GM19452 (cell line): Measurements from ENCODE around the gene BLACAT1.

Experiments used
- ATAC-seq: cut with Tn5 transposase; IDR thresholded peaks from one replicate; pipeline ENCODE4 v1.9.1; 2021; ENCODE audit not compliant: unreplicated experiment

BLACAT1 gene

DNA sequence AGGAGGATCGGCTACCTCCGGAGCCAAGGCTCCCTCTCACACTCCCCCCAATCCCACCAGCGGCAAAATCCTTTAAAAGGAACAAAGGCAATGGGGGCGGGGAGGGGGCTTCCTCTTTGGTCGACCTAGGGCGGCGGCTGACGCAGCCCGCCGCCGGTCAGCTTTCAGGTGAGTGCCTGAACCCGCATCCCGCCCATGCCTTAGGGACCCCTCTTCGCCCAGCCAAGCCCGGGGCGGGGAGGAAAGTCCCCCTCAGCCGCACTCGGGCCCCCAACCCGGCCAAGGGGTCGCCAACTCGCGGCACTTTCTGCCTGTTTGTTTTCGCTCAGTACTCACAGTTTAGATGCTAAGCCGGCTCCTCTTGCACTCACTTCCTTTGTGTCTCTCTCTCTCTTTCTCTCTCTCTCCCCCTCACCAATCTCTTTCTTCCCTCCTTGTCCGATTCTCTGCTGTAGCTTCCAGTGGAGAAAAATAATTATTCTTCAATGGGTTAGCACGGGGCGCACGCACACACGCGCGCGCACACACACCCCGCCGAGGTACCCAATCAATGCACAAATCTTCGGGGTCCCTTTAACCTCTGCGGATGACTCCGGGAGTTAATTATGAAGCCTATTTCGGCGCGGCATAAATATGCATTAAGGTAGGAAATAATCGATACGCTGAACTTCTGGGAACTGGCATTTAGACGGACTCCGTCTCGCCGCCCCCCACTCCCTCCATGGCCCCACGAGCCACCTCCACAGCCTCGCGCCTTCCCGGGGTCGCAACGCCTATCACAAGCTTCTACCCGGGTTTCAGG lies at the start of gene BLACAT1:
Gene BLACAT1, minus strand, starts transcription at position 465 of the 802 bp plus-strand sequence.
- no peak for ATAC-seq

DNA sequence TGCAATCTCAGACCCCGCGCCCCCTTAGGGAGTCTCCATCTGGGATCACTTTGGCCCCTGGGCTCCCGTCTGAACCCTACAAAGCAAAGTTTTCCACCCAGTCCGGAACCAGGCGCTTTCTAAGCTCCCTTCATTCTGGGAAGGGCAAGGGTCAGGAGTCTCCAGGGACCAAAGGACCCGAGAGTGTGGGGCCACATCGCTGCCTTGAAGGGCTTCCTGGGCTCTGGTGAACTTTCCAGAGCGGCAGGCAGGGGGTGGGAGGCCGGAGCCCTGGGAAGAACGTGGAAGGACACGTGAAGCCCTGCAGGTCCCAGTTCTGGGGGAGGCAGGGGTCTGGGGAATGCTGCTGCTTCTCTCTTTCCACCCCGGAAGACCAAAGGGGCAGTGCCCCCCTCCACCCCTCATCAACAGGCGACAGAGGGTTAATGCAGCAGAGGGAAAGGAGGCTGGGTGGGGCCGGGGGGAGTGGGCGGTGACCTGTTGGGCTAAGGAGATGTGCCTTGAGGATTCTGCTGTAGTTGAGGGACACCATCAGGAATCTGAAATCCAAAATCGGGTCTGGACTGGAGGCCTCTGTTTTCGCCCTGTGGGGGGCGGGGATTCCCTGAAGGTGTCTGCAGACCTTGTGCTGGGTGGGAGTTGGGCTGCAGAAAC lies 49.4 kb upstream of the BLACAT1 start:
- ATAC-seq: no peak

DNA sequence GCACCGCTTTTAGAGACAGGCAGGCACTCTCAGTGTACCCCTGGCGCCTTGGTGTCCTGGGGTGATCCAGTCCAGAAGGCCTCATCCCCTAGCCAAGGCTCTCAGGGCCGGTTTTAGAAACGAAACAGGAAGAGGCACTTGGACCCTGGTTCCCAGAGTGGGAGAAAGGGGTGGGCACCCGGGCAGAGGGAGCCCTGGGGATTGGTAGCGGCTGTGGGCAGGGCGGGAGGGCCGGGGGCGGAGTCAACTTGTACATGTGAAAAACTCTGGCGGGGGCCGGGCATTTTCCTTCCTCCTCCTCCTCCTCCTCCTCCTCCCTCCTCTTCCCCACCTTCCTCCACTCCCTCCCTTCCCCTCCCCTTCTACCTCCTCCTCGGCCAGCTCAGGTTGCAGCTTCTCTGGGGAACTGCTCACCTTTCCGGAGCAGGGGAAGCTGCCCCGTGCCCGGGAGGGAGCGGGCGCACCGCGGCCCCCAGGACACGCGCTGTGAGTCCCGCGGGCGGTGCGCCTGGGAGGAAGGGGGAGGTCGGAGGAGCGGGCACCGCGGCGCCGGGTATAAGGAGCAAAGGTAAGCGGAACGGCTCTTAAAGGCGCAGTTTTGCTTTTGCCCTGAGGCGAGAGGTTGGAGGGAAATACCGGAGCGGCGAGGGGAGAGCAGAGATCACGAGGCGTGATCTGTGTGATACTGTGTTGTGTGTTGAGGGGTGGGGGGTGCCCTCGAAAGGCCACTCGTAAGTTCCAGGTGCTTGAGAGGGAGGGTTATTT lies 48.6 kb upstream of the BLACAT1 start, which contains the start of gene CDK18:
Gene CDK18, plus strand, starts transcription at position 359 of the 765 bp plus-strand sequence. CDS start 18,499 bp downstream, outside the sequence.
- no peak for ATAC-seq

DNA sequence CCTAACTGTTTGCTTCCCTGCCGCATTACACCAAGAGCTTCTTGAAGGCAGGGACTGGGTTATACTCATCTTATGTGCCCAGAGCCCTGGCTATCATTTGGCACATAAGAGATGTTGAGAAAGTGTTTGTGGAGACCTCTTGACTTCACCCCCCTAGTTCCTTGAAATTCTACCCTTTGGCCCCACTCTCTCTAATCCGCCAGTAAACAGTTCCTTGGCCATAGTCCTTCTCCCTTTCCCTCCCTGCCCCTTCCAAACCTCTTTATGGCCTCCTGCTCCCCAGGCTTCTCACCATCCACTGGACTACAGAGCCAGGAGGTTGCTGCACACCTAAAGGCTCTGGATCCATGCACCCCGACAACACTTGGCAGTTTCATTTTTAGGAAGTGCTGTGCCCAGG lies 47.1 kb upstream of the BLACAT1 start:
- ATAC-seq: no peak

DNA sequence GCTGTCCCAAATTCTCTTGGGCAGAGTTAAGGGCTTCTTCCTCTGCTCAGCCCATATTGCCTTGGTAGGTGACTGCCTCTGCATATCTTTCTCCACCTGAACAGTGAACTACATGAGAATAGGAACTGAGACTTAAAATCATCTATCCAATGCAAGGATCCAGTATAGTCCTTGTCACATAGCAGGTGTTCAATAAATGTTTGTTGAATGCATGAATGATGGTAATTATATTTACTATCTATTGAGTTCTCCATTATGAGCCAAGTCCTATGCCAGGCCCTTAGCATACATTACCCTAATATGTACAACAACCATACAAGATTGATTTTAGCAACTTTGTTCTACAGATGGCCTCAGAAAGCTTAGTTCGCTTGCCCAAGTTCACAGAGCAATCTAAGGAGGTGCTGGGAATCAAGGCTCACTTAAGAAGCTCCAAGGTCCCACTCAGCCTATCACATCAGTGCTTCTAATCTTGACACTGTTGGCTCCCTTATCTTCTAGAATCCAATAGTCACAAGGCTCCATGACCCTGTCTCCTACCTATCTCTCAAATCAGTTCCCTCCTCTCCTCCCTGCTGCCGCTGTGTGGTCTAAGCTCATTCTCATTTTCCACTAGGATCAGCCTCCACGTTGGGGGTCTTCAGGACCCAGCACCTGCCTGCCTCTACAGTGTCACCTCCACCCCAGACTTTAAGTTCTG lies 46.4 kb upstream of the BLACAT1 start:
- no peak for ATAC-seq

DNA sequence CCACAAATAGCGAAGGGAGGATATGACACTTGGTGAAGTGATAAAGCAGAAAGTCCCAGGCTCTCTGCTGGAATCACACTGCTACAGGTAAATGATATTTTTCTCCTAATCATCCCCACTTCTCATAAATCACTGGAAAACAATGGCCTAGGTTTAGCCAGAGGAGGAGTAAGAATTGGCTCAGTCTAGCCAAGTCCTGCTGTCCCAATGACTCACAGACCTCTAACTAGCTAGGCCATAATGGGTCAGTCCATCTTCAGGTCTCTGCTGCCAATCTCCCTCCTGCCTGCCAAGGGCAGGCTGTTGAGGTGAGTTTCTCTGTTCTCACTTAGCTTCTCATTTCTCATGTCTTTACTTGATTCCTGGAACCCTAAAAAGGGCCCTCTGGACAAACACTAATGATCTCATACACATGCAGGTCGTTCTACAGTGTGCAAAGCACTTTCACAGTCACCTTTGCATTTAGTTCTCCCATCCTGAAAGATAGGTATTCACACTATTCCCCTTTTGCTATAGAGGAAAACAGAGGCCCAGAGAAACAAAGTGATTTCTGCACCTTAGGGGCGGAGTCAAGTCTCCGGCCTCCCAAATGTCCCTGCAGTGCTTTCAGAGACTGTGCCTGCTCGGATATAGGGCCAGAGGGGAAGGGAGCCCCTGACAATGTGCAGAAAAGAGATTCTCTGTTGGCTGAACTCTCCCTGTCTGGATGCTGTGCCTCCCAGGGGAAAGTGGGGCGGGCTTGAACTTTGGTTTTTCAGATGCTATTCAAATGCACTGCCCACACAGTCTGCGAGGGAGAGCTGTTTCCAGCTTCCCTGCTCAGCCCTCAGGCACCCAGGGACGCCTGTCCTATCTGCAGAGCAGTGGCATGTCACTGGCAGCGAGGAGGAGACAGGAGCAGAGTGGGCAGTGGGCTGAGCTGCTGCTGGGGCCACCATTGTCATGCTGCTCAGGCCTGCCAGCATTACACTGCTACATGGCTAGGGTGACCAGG lies 44.7 kb upstream of the BLACAT1 start:
- ATAC-seq: no peak

DNA sequence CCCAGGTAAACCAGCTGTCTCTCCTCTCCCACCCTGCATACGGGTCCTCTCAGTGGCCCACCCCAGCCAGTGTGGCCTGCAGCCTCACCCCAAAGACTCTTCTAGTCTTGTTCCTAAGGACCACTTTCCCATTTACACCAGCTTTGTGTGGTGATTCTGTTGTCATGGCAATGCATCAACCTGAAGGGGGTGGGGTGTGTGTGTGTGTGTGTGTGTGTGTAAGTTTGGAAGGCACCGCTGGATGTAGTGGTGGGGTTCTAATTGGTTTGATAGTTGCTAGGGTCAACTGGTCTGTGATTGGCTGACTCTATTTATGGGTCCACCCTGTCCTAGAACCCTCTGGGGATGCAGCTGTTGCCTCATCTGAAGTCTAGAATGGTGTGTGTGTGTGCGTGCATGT lies 43.9 kb upstream of the BLACAT1 start:
- no peak for ATAC-seq

DNA sequence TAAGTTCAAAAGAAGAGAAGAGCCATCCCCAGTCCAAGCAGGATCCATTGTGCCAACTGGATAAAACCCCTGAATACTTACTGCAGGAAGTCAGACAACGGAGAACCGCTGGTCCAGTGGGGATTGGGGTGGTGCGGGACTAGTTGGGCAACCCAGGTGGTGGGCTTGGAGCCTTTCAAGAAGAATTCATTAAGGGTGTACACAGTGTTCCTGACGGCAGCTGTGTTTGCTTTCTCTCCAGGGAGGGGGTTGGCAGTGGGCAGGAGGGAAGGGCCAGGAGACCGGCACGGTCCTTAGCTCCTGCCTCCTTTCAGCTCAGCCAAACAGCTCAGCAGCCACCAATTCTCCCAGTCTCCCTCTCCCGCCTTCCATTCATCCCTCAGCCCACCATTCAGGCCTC lies 41.5 kb upstream of the BLACAT1 start:
- ATAC-seq: no peak

DNA sequence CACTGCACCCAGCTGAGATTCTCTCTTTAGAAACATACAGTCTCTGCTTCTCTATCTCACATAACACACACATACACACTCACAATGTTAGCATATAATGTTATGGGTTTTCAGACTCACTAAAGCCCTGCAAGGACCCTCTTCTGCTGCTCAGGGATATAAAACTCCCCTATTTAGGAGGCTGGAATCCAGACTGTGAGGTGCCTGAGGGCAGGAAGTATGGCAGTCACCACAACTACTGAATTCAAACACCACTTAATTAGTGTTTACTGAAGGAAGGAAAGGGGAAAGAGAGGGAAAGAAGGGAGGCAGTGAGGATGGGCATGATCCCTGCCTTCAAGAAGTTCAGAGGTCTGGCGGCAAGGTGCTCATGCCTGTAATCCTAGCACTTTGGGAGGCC lies 40.8 kb upstream of the BLACAT1 start:
- ATAC-seq: no peak

DNA sequence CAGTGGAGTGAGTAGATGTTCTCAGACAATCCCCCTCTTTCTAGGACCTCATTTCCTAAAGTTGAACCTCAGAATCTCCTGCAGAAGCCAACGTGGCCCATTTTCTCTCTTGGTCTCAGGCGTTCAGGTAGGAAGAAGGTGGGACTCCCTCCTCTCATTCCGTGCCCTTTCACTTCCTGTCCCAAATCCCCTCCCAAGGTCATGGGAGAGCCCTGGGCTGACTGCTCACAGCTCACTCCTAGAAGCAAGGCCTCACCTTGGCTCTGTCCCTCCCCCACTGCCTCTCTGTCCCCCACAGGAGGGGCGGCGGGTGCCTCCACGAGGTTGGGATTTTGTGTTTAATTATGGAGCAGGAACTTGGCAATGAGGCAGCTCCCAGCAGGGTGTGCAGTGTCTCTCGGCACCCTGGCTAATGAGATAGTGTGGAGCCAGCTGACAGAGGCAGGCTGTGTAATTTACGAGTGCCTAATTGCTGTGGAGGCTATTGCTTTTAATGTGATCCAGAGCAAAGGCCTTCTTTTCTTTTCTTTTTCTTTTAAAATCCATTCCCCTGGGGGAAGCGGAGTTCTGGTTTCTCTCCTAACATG lies 39.5 kb upstream of the BLACAT1 start:
- no peak for ATAC-seq

DNA sequence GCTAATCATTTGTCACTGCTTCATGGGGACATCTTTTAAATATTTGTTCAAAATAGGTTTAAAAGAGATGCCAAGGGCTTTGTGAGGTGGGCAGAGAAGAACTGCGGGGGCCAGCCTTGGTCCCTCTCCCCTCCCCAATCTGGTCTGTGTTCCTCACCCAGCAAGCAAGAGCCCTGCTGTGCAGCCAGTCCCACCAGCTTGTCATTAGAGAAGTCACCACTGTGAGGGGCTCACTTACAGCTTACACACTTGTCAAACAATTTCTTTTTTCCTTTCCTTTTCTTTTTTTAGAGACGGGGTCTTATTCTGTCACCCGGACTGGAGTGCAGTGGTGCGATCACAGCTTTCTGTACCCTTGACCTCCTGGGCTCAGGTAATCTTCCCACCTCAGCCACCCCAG lies 38.3 kb upstream of the BLACAT1 start:
- ATAC-seq: no peak

DNA sequence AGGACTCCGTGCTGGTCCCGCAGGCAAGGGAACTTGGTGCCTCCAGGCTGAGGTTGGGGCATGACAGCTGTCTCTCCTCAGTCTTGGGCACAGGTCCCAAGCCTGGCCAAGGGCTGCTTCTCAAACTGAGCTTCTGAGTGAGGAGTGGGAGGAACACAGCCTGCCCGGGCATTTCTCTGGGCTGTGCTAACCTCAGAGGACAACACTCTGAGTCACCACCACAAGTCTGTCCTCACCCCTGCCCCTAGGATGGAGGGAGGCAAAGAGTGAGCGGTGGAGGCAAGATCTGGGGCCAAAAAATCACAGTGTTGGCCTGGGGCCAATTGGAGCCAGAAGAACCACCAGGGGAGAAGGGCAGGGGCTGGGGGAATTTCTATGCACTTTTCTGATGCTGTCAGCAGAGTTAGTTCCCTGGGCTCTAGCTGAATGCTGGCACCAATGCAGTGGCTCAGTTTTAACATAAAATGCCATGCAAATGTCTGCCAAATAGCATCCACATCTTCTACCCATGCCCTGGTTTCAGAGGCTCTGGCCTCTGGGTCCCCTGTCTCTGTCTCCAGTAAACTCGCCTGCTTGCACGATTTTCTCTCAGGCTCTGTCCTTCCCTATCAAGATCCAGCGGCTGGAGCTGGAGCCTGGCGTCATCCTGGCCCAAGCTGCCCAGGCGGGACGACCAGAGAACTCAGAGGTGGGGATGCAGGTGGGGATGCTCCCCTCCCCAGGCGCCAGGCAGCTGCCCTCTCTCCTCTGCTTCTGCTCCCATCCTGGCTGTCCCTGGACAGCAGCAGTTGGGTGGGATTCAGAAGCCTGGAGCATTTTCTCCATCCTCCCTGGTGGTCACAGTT lies 37.6 kb upstream of the BLACAT1 start:
- no peak for ATAC-seq

DNA sequence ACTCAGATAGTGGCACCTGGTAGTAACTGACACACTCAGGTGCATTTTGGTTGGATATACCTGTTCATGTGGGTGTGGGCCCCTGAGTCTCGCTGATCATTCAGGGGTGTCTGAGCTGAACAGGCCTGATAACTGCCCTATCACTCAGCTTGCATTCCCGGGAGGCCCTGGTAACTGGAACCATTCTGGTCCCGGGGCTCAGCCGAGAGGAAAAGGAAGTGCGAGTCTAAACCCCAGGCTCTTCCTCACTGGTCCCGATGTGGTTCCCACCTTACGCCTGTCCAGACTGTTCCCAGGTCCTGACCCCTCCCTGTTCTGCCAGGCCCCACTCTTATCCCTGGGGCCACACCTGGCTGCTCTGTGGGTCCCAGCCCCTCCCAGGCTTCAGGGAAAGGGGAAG lies 36.9 kb upstream of the BLACAT1 start:
- ATAC-seq: no peak

DNA sequence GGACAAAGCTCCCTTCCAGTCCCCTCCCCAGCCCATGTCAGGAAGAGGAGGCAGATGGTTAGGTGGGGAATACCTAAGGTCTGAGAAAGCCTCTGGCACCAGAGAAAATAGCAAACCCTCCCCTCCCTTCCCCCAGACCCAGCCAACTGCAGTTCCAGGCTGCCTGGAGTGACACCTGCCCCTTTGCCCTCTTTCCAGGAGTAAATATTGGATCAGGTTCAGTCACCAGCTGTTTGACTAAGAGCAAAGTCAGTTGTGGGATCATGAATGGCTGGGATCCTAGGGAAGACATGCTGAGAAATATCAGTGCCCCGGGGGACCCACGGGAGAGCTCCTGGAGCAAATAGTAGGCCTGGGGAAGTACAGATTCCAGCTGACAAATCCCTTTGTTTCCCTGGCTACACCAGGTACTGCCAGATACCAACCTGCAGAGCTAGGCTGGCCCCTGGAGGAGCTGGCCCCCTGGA lies 36.4 kb upstream of the BLACAT1 start:
- ATAC-seq: no peak

DNA sequence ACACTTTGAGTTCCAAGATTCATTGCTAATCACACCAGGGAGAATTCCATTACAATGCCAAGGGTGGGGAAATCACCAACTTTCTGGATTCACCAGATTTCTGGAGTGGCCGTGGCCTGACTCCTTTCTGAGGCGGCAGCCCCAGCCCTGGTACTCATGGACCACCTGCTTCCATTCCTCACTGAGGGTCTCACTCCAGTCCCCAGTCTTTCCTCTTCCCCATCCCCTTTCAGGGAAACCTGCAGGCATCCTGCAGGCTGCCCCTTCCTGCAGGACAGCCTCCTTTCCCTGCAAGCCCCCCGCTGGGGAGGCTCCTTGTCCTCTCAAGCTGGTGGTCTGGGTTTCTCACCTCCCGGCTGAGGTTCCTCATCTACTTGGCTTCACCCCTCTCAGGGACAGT lies 35.9 kb upstream of the BLACAT1 start:
- ATAC-seq: no peak

DNA sequence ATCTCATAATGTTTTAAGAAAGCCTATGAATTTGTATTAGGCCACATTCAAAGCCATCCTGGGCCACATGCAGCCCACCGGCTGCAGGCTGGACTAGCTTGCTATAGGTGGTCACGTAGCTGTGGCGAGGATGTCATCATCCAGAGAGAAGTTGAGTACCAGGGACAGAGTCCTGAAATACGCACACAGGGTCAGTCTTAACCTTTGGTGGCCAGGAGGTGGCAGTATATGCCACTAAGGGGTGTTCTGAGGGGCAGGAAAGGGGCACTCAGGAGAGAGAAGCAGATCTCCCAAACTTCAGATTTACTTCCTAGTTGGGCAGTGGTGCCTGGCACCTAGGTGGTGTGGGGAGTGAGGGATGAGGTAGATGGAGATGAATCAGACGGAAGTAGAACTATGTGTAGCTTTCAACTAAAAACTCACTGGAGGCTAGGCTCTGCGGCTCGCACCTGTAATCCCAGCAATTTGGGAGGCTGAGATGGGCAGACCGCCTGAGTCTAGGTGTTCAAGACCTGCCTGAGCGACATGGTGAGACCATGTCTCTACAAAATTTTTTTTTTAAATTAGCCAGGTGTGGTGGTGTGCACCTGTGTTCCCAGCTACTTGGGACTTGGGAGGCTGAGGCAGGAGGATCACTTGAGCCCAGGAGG lies 32.4 kb upstream of the BLACAT1 start:
- ATAC-seq: no peak

DNA sequence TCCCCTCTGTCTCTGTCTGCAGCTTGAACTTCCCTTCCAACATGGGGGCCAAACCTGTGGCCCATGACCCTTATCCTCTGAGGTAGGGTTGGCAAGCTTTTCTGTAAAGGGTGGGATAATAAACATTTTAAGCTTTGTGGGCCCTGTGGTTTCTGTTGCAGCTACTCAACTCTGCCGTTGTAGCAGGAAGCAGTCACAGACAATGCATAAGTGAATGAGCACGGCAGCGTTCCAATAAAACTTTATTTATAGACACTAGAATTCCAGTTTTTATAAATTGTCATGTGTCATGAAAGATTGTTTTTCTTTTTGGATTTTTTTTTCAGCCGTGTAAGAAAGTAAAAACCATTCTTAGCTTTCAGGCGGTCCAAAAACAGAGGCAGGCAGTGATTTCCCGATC lies 30.4 kb upstream of the BLACAT1 start:
- no peak for ATAC-seq
